HG02840 (cell line): ENCODE data around the gene U2SURP.
"Not testable (repeated sequence)": the region's sequence is repeated elsewhere in the genome, so short reads cannot be mapped to it uniquely, and the experiment has no call there.

ENCODE experiments used
- ATAC-seq: cut with Tn5 transposase; IDR thresholded peaks from one replicate; pipeline ENCODE4 v1.9.1; 2021; ENCODE audit warnings: mild to moderate bottlenecking, moderate library complexity, moderate number of reproducible peaks; ENCODE audit not compliant: unreplicated experiment, low FRiP score

Gene U2SURP

DNA sequence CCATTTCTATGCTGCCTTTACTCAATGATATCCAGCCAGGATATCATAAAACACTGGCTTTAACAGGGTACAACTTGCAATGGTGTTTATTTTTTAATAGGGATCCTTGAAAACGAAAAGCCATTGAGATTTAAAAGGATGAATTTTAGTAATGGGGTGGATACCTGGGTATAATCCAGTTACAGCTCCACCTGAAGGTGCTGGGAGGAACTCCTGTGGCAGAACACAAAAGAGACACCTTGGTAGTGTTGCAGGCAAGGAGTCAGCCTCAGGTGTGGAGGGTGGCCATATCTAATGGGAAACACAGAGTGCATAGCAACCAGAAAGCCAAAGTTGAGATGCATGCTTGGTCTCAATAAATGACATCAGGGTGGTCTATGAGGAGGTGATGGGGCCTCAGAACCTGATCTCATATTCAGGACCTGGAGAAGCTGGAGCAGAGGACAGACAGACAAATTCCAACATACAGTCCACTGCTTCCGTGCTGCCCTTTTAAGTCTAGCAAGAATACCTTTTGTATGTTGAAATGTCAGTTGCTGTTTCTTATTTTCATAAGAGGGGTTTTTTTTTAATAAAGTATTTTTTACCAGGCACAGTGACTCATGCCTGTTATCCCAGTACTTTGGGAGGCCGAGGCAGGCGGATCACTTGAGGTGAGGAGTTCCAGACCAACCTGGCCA lies 25.9 kb upstream of the U2SURP start:
- no peak for ATAC-seq

DNA sequence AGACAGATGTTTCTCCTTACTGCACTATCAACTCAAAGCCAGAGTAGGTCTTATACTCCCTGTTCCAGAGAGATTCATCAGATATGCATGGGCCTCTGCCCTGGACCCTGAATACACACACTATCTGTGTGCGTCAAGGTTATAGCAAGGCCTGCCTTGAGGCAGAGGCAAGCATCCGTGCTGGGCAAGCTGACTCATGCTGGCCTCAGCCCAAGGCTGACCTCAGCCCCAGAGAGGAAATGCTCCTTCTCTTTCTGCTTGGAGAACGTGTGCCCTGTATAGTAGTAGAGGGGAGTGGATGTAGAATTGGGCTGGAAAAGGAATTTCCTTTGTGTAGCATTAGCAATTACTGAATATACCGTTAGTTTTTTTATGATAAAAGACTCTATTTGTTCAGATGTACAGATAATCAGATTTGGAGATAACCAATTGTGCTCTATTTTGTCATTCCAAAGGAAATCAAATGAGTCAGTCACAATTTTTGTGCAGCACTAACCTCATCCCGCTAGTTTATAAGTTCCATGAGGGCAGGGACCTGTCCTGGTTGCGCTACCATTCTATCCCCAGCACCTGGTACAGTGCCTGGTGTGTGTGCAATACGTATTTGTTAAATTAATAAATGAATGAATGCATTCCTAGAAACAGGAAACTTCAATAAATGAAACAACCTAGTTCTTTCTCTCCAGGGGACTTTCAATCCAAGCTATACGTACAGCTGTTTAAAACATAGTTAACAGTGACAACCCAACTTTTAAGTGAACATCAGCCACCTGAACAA lies 24.6 kb upstream of the U2SURP start:
- ATAC-seq, result no peak

GRCh38 chr3:142977399-142977728 lies 24.0 kb upstream of the U2SURP start:
- no peak for ATAC-seq

DNA sequence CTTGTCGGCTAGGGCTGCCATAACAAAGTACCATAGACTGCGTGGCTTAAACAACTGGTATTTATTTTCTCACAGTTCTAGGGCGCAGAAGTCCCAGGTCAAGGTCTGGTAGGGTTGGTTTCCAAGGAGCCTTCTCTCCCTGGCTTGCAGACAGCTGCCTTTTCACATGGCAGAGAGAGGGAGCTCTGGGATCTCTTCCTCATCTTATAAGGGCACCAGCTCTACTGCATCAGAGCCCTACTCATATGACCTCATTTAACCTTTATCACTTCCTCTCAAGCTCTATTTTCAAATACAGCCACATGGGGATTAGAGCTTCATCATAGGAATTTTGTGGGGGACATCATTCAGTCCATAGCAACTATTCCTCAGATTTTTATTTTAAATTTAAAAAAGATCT lies 20.3 kb upstream of the U2SURP start:
- no peak for ATAC-seq

GRCh38 chr3:142982038-142982773 lies 19.2 kb upstream of the U2SURP start:
- no peak for ATAC-seq

- ATAC-seq, result no peak
Observed at GRCh38 chr3:142983318-142983717, 18.1 kb upstream of the U2SURP start.

DNA sequence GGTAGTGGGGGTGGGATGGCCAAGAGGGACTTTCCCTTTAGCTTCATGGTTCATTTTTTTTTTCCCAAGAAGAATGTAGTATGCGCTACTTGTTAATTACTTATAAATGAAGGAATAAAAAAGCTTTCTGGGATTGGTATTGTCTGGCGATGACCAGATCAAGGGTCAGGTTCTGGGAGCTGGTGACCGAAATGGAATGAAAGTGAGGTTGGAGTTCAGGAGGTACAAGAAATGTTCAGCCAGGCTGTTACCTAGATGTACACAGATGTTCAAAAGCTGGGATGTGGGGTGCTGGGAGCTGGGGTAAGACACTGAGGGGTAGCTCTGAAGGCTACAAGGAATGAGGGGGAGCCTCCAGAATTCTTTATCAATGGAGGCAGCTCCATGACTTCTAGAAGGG lies 17.1 kb upstream of the U2SURP start:
- no peak for ATAC-seq

- ATAC-seq, result no peak
Observed at GRCh38 chr3:142987080-142987700, 14.2 kb upstream of the U2SURP start.

DNA sequence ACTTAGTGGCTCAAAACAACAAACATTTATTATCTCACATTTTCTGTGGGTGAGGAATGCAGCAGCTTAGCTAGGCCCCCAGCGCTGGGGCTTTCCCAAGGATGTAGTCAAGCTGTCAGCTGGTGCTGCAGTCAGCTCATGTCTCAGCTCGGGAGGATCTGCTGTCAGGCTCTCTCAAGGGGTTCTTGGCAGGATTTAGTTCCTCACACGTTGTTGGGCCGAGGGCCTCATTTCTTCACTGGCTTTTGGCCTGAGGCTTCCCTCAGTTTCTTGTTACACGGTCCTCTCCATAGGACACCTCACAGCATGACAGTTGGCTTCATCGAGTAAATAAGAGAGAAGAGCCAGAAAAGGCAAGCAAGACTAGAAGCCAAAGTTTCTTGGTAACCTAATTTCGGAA lies 13.7 kb upstream of the U2SURP start:
- no peak for ATAC-seq

DNA sequence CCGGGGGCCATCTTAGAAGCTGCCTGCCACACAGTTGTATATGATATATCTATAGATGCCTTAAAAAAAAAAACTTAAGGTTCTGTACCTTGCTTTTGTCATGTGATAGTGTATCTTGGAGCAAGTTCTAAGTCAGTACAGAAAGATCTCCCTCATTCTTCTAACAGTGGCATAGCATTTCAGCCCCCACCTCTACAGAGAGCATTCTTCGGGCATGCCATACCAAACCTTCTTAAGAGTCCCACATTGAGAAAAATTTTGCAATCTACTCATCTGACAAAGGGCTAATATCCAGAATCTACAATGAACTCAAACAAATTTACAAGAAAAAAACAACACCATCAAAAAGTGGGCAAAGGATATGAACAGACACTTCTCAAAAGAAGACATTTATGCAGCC lies 13.1 kb upstream of the U2SURP start:
- ATAC-seq, result not testable (repeated sequence)

DNA sequence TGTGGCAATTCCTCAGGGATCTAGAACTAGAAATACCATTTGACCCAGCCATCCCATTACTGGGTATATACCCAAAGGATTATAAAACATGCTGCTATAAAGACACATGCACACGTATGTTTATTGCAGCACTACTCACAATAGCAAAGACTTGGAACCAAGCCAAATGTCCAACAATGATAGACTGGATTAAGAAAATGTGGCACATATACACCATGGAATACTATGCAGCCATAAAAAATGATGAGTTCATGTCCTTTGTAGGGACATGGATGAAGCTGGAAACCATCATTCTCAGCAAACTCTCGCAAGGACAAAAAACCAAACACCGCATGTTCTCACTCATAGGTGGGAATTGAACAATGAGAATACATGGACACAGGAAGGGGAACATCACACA lies 12.5 kb upstream of the U2SURP start:
- not testable (repeated sequence) for ATAC-seq

DNA sequence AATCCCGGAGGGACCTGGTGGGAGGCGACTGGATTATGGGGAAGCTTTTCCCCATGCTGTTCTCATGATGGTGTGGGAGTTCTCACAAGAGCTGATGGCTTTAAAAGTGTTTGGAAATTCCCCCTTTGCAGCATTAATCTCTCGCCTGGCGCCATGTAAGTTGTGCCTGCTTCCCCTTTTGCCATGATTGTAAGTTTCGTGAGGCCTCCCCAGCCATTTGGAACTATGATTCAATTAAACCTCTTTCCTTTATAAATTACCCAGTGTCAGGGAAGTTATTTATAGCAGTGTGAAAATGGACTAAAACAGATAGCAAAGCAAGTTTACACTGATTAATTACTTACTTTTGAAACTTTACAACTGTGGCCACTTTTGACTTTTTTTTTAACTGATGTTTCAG lies 10.6 kb upstream of the U2SURP start:
- no peak for ATAC-seq

DNA sequence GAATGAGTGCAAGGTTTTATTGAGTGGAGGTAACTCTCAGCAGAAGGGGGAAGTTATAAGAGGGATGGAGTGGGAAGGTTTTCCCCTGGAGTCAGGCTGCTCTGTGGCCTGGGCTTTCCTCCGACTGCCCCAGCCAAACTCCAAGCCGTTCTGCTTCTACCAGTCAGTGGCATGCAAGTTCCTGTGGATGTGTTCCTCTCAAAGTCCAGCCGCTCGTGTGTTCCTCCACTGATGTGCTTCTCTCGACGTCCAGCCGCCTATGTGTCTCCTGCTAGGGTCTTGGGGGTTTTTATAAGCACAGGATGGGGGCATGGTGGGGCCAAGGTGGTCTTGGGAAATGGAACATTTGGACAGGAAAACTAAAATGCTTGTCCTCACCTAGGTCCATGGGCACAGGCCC lies 9.0 kb upstream of the U2SURP start:
- ATAC-seq, result no peak

DNA sequence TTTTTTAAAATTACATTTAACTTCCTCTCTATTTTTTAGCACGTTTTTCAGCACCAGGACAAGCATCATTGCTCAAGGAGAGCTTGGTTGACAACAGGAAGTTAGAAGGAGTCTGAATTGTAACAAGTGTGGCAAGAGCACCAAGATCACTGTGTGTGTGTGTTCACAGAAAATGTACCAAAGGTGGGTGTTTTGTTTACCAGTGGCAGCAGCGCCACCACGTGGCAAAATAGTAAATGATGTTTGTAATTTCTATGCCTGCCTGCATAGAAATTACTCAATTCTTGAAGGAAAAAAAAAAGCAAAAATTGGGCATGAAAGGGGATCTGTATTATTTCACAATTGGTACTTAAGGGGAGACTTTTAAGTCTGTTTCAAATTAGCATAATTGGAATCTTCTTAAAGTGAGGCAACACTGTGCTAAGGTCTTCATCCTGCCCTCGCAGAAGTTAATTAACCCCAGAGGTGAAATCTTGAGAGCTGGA lies 7.4 kb upstream of the U2SURP start:
- ATAC-seq, result no peak

GRCh38 chr3:142997330-142997729 lies 4.0 kb upstream of the U2SURP start:
- no peak for ATAC-seq

GRCh38 chr3:142998439-142998838 lies 2.9 kb upstream of the U2SURP start:
- ATAC-seq, result no peak

DNA sequence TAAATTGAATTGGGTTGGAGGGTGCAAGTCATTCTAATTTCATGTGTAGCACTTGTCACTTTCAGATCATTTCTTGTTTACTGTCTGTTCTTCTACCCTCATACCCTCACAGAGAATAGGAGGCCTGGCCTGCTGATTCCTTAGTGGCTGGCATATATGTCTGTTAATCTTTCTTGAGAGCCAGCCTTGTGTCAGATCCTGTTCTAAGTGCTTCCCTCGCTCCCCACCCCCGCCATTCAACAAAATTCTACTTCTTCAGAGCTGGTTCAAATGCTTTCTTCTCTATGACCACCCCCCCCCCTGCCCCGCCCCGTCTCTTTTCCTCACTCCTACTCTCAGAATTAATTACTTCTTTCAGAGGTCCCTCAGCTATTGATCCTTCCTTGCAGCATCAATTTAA lies 1.5 kb upstream of the U2SURP start:
- no peak for ATAC-seq

GRCh38 chr3:143000528-143000927 lies 842 bp upstream of the U2SURP start:
- no peak for ATAC-seq

DNA sequence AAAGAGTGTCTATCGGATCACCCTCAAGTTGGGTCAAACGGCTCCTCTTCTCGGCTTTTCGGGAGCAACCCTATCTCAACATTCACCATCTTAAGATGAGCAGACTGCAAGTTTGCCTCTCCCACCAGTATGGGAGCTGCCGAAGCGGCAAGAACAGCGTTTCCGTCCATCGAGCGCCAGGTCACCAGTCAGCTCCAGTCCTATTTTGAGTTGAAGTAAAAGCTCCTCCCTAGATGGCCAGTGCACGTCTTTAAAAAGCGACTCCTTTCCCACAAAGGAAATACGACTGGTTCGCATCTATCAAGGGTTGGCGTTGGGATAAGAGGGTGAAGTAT lies 369 bp upstream of the U2SURP start:
- ATAC-seq, result peak; percentile 71

GRCh38 chr3:143002083-143002712 lies 828 bp downstream of the U2SURP start:
- peak; percentile 25 for ATAC-seq

DNA sequence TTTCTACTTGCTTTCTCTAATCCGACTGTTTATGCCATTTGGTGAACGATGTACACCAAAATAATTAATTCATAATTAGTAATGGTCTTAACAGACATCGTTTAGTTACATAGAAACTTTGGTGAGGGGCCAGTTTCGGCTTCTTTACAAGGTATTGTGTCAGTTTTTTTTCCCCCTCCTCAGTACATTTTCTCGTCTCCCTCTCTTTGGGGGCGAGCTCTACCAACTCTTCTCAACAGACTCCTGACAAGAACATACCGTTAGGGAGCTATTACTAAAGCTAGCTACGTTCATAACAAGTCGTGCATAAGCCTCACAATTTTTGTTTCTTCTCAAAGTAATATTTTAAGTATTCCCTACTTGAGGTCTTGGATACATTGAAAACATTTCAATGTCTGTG lies 1.4 kb downstream of the U2SURP start:
- no peak for ATAC-seq
